K562 (cell line): ENCODE results near the gene ERCC3. TPM values are rescaled to one million over a fixed set of nuclear protein-coding genes. Genes with fewer than 3 reads are reported as not detected.

Experiments
- ATAC-seq: fragments of 200-7000 bp; cut with Tn5 transposase; 3 replicates; pipeline ENCODE4 v1.9.1; 2020; ENCODE audit warnings: moderate library complexity
- BruUV-seq: library from RNA; stranded (reverse); fragments of 400-500 nt; replicated peaks from 2 replicates; lab custom pipeline; 2021; lab: Mats Ljungman, UMichigan
- CTCF ChIA-PET: fragments of 300-600 bp; formaldehyde crosslinking; extraction: SDS; loops from one replicate; lab custom pipeline; 2021; ENCODE audit warnings: low intra/inter-chr PET ratio; lab: Yijun Ruan, JAX
- POLR2A ChIA-PET: fragments of 300-600, 350-650 bp; sonication (Branson Sonifier 250); formaldehyde crosslinking; extraction: SDS; loops from one replicate; lab custom pipeline; 2021; ENCODE audit warnings: antibody characterized with exemption, inconsistent platforms; lab: Yijun Ruan, JAX
- DNase-seq, 4 experiments: peaks; one replicate each; pipeline versions ENCODE4 v3.0.0 to v3.0.0-alpha.2; 2011 to 2018; ENCODE audit warnings: low spot score in 3 of 4, mixed read lengths in 3 of 4; ENCODE audit errors: extremely low read depth in 1 of 4
- FAIRE-seq: peaks from 2 replicates; lab custom pipeline; 2011; peaks lifted over from hg19 to GRCh38; lab: Jason Lieb, UNC
- H2AFZ ChIP-seq: 2 replicates; pipeline ENCODE4 v1.6.0; 2011; ENCODE audit warnings: low read depth, low read length, control low read depth, inconsistent platforms
- H3K27ac ChIP-seq: fragments of 200-600 bp; 3 replicates; pipeline ENCODE4 v1.8.0; 2011; ENCODE audit warnings: low read depth, mild to moderate bottlenecking, control low read depth, inconsistent platforms, low read length, moderate library complexity, mixed read lengths; ENCODE audit errors: extremely low read depth
- H3K27me3 ChIP-seq, 2 experiments: fragments of 300-600 bp in 1 of 2; 2 replicates in 1 of 2; 3 replicates in 1 of 2; pipeline versions ENCODE4 v1.6.0 to v1.8.0; 2011; ENCODE audit warnings: inconsistent platforms in 2 of 2, low read length in 2 of 2, mild to moderate bottlenecking in 1 of 2, mixed read lengths in 1 of 2, moderate library complexity in 1 of 2; ENCODE audit not compliant: control insufficient read depth in 2 of 2, insufficient read depth in 2 of 2
- H3K36me3 ChIP-seq: fragments of 300-600 bp; 3 replicates; pipeline ENCODE4 v1.8.0; 2011; ENCODE audit warnings: mild to moderate bottlenecking, low read length, inconsistent platforms; ENCODE audit not compliant: control insufficient read depth, insufficient read depth
- H3K4me1 ChIP-seq, 2 experiments: fragments of 200-600 bp in 1 of 2; replicated peaks in 1 of 2; 2 replicates in 1 of 2; 3 replicates in 1 of 2; pipeline versions ENCODE4 v1.5.1 to v1.8.0; 2011; ENCODE audit warnings: inconsistent platforms in 2 of 2, low read length in 2 of 2, mild to moderate bottlenecking in 1 of 2, mixed read lengths in 1 of 2, moderate library complexity in 1 of 2; ENCODE audit not compliant: control insufficient read depth in 2 of 2, insufficient read depth in 2 of 2
- H3K4me2 ChIP-seq: 2 replicates; pipeline ENCODE4 v1.6.1; 2011; ENCODE audit warnings: low read length, control low read depth, inconsistent platforms, mixed read lengths; ENCODE audit not compliant: insufficient read depth
- H3K4me3 ChIP-seq: fragments of 200-600 bp; sonication (generic), shearing (Covaris generic); 2 replicates; pipeline ENCODE4 v1.5.1; 2016; ENCODE audit warnings: control low read depth, inconsistent platforms
- H3K79me2 ChIP-seq: fragments of 200-600 bp; 3 replicates; pipeline ENCODE4 v1.8.0; 2011; ENCODE audit warnings: low read length, inconsistent platforms; ENCODE audit not compliant: control insufficient read depth, insufficient read depth
- H3K9ac ChIP-seq, 2 experiments: 2 replicates each; pipeline versions ENCODE4 v1.6.0 to v1.6.1; 2011; ENCODE audit warnings: low read depth in 2 of 2, low read length in 2 of 2, control low read depth in 1 of 2, inconsistent platforms in 1 of 2, mild to moderate bottlenecking in 1 of 2, mixed read lengths in 1 of 2; ENCODE audit not compliant: insufficient read depth in 1 of 2
- H3K9me1 ChIP-seq: one replicate; pipeline ENCODE4 v1.6.0; 2011; ENCODE audit warnings: inconsistent platforms, mild to moderate bottlenecking, low read length, moderate library complexity; ENCODE audit not compliant: control insufficient read depth, insufficient read depth
- H3K9me3 ChIP-seq: replicated peaks from 2 replicates; pipeline ENCODE4 v1.5.1; 2011; ENCODE audit warnings: low read depth, low read length, inconsistent platforms; ENCODE audit not compliant: control insufficient read depth, insufficient read depth
- H4K20me1 ChIP-seq: replicated peaks from 2 replicates; pipeline ENCODE4 v1.6.1; 2011; ENCODE audit warnings: low read length, inconsistent platforms, mixed read lengths; ENCODE audit not compliant: control insufficient read depth, insufficient read depth
- ARID2 ChIP-seq: fragments of 450-650 bp; IDR thresholded peaks from 2 replicates; pipeline ENCODE4 v1.6.1; 2017; ENCODE audit warnings: antibody characterized with exemption, mild to moderate bottlenecking
- ARNT ChIP-seq, 2 experiments: fragments of 450-650 bp; IDR thresholded peaks; 2 replicates each; pipeline ENCODE4 v1.6.1; 2016; ENCODE audit warnings: mild to moderate bottlenecking in 1 of 2
- HOXB6 ChIP-seq: fragments of 250-450 bp; sonication (Bioruptor Pico); IDR thresholded peaks from 2 replicates; pipeline ENCODE4 v1.5.1; 2022; ENCODE audit warnings: mild to moderate bottlenecking, borderline replicate concordance
- IRF2 ChIP-seq: sonication (generic); formaldehyde crosslinking; IDR thresholded peaks from 2 replicates; pipeline ENCODE4 v1.8.1; 2022; ENCODE audit warnings: mild to moderate bottlenecking, missing genetic modification reagents
- NRF1 ChIP-seq, 2 experiments: fragments of 450-650 bp; IDR thresholded peaks in 1 of 2; conservative IDR thresholded peaks in 1 of 2; 2 replicates each; pipeline ENCODE4 v1.6.1; 2014; ENCODE audit warnings: mild to moderate bottlenecking in 2 of 2
- SMARCA4 ChIP-seq: fragments of 450-650 bp; IDR thresholded peaks from 2 replicates; pipeline ENCODE4 v1.6.1; 2016
- SNIP1 ChIP-seq: fragments of 450-650 bp; IDR thresholded peaks from 2 replicates; pipeline ENCODE4 v1.7.1; 2017; ENCODE audit warnings: low read depth, mild to moderate bottlenecking
- STAT5A ChIP-seq: IDR thresholded peaks from 2 replicates; pipeline ENCODE4 v1.6.1; 2012; ENCODE audit warnings: low read length, inconsistent platforms, borderline replicate concordance
- TCF3 ChIP-seq: sonication (generic); formaldehyde crosslinking; IDR thresholded peaks from 2 replicates; pipeline ENCODE4 v1.4.0; 2020; ENCODE audit warnings: mild to moderate bottlenecking, missing genetic modification reagents
- TEAD1 ChIP-seq, 2 experiments: fragments of 450-650 bp in 1 of 2; sonication (generic) in 1 of 2; formaldehyde crosslinking; IDR thresholded peaks; 2 replicates each; pipeline versions ENCODE4 v1.4.0 to v1.8.0; 2020 to 2022; ENCODE audit warnings: mild to moderate bottlenecking in 2 of 2, missing genetic modification reagents in 1 of 2
- TGIF2 ChIP-seq: sonication (generic); formaldehyde crosslinking; IDR thresholded peaks from 2 replicates; pipeline ENCODE4 v1.8.1; 2022; ENCODE audit warnings: mild to moderate bottlenecking, missing genetic modification reagents, moderate library complexity
- ZC3H8 ChIP-seq: fragments of 450-650 bp; IDR thresholded peaks from 2 replicates; pipeline ENCODE4 v1.6.1; 2017
- ZNF384 ChIP-seq: IDR thresholded peaks from 2 replicates; pipeline ENCODE4 v1.6.1; 2012; ENCODE audit warnings: low read depth, low read length, improper control_type of control experiment
- WGBS: fragments of 100-300 bp; shearing (Covaris generic); methylation state at CpG from one replicate; pipeline ENCODE4 v1.1.6; 2016; ENCODE audit warnings: low coverage, mixed read lengths; ENCODE audit not compliant: insufficient coverage; ENCODE audit errors: missing lambda C conversion rate; 5-methylcytosine and 5-hydroxymethylcytosine counted together
- in situ Hi-C: fragments of 300-500 bp; cut with MboI; formaldehyde crosslinking; loops from 4 replicates; pipeline ENCODE4 v1.15.0; 2018; ENCODE audit warnings: inconsistent platforms, mixed read lengths
- intact Hi-C: fragments of 100-400 bp; cut with micrococcal nuclease; formaldehyde crosslinking; loops from 2 replicates; pipeline ENCODE4 v1.14.2; 2022
- polyA plus RNA-seq, 8 experiments: library from polyadenylated mRNA; depleted of rRNA in 4 of 8; stranded (reverse) in 5 of 8; unstranded in 3 of 8; fragments of >200 nt; fragmentation: Nextera tagmentation in 2 of 8; fragmentation: Illumina TruSeq in 1 of 8; extraction: Ambion mirVana in 2 of 8; extraction: Trizol in 1 of 8; gene quantifications; 2 replicates each; pipeline versions ENCODE4 v1.2.1 to v1.2.3, GENCODE V29; 2011 to 2014; ENCODE audit warnings: inconsistent platforms in 1 of 8, missing spikeins in 1 of 8
- total RNA-seq, 7 experiments: library from RNA; depleted of rRNA in 6 of 7; stranded (reverse); fragments of >200 nt in 6 of 7; fragmentation: Illumina TruSeq in 2 of 7; extraction: Trizol in 2 of 7; gene quantifications; 2 replicates each; pipeline versions ENCODE4 v1.2.1 to v1.2.3, GENCODE V29; 2011 to 2021; ENCODE audit warnings: low replicate concordance in 1 of 7
- TF ChIP-seq, protein P1 (sequence below), 2 experiments: fragments of 200-800 bp in 1 of 2; sonication (Bioruptor generic) in 1 of 2; sonication (generic) in 1 of 2; formaldehyde crosslinking in 1 of 2; IDR thresholded peaks in 1 of 2; conservative IDR thresholded peaks in 1 of 2; 2 replicates each; pipeline versions ENCODE4 v1.5.0 to v1.6.1; 2016 to 2020; ENCODE audit warnings: missing compliant biosample characterization in 1 of 2, missing genetic modification characterization in 1 of 2, missing genetic modification reagents in 1 of 2
- TF ChIP-seq, protein P2 (sequence below): fragments of 450-650 bp; formaldehyde crosslinking; IDR thresholded peaks from 2 replicates; pipeline ENCODE4 v1.4.0; 2020; ENCODE audit warnings: mild to moderate bottlenecking, moderate library complexity
- TF ChIP-seq, protein P3 (sequence below): fragments of 250-450 bp; sonication (Bioruptor Pico); IDR thresholded peaks from 2 replicates; pipeline ENCODE4 v1.4.0; 2020; ENCODE audit warnings: borderline replicate concordance

The ERCC3 gene
- total and polyA plus RNA-seq, 9 of the 15 experiments (the other 6 are each of a cell fraction or from before 2014, with no cell fraction given): 17.9 to 61.5 (median 43.1) TPM

DNA sequence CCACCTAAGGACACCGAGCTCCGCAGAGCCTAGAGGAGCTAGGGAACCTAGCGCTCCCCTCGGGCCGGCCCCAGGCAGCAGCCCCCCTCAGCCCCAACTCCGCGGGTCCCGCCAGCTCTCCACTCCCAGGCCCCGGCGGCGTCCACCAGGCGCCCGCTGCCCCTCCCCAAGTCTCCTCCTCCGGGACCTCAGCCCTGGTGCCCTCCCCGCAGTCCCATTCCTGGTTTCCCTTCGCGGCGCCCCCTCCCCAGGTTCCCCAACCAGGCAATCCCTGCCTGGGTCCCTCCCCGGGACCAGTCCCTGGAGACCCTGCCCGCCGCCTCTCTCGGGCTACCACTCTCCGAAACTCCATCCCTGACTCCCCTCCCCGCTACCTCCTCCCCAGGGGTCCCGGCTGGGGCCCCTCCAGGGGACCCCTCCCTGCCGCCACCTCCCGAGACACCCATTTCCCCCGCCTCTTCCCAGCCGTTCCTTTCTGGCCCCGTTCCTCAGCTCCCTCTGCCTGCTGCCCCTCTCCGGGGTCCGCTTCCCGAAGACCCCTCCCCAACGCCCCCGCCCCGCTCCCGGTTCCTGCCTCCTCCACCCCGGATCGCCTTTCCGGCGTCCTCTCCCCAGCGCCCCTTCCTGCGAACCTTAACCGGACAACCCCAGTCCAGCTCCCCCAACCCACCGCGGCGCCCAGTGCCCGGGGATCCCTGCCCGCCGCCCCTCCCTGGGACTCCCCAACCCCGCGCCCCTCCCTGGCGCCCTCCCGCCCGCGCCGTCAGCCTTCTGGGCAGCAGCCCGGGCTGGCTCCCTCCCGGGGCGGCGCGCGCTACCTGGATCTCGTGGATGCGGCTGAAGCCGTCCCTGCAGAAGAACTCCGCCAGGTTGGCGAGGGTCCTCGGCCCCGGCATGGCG is 74.5 kb downstream of the ERCC3 start:
- BruUV-seq: no TSS peak
- H2AFZ ChIP-seq: no peak overlapping the region
- no peak for DNase-seq
- TF ChIP-seq ZNF384: no peak
- TF ChIP-seq, protein P1, sequence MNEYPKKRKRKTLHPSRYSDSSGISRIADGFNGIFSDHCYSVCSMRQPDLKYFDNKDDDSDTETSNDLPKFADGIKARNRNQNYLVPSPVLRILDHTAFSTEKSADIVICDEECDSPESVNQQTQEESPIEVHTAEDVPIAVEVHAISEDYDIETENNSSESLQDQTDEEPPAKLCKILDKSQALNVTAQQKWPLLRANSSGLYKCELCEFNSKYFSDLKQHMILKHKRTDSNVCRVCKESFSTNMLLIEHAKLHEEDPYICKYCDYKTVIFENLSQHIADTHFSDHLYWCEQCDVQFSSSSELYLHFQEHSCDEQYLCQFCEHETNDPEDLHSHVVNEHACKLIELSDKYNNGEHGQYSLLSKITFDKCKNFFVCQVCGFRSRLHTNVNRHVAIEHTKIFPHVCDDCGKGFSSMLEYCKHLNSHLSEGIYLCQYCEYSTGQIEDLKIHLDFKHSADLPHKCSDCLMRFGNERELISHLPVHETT (CRISPR knock-in tag; conservative IDR thresholded peaks at IDR 0.05 in 1 of 2, IDR thresholded peaks at IDR 0.05 in 1 of 2): no peak
- no peak for TF ChIP-seq SNIP1
- no peak for TF ChIP-seq ARNT (IDR thresholded peaks at IDR 0.05)
- TF ChIP-seq IRF2 (CRISPR knock-in tag): no peak
- TF ChIP-seq, protein P2, sequence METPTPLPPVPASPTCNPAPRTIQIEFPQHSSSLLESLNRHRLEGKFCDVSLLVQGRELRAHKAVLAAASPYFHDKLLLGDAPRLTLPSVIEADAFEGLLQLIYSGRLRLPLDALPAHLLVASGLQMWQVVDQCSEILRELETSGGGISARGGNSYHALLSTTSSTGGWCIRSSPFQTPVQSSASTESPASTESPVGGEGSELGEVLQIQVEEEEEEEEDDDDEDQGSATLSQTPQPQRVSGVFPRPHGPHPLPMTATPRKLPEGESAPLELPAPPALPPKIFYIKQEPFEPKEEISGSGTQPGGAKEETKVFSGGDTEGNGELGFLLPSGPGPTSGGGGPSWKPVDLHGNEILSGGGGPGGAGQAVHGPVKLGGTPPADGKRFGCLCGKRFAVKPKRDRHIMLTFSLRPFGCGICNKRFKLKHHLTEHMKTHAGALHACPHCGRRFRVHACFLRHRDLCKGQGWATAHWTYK (CRISPR knock-in tag): no peak
- no peak for TF ChIP-seq HOXB6 (CRISPR knock-in tag)
- TF ChIP-seq TGIF2: no peak
- TF ChIP-seq TEAD1 (CRISPR knock-in tag; IDR thresholded peaks at IDR 0.05): no peak
- no peak for TF ChIP-seq SMARCA4
- no peak for TF ChIP-seq NRF1 (conservative IDR thresholded peaks at IDR 0.05 in 1 of 2, IDR thresholded peaks at IDR 0.05 in 1 of 2)
- no peak for TF ChIP-seq ARID2
- no peak for TF ChIP-seq ZC3H8
- no peak for TF ChIP-seq STAT5A
- no peak for TF ChIP-seq TCF3 (CRISPR knock-in tag)
- TF ChIP-seq, protein P3, sequence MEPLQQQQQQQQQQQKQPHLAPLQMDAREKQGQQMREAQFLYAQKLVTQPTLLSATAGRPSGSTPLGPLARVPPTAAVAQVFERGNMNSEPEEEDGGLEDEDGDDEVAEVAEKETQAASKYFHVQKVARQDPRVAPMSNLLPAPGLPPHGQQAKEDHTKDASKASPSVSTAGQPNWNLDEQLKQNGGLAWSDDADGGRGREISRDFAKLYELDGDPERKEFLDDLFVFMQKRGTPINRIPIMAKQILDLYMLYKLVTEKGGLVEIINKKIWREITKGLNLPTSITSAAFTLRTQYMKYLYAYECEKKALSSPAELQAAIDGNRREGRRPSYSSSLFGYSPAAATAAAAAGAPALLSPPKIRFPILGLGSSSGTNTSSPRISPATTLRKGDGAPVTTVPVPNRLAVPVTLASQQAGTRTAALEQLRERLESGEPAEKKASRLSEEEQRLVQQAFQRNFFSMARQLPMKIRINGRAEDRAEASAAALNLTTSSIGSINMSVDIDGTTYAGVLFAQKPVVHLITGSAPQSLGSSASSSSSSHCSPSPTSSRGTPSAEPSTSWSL (CRISPR knock-in tag): no peak

More for the DNA sequence above, 74.5 kb downstream of the ERCC3 start:
- no peaks in the 10 kb centered on the region for H3K9me1 ChIP-seq
- no peak overlapping the region for H3K27ac ChIP-seq
- peaks cover 0 to 9% of the 10 kb centered on the region in 2 experiments; a peak in 2 of 5 replicates for H3K4me1 ChIP-seq
- CTCF ChIA-PET: no interaction called here
- no peaks in the 10 kb centered on the region for H4K20me1 ChIP-seq
- H3K27me3 ChIP-seq: peaks cover 18 to 42% of the 10 kb centered on the region in 2 experiments
- POLR2A ChIA-PET: no interaction called here
- in situ Hi-C loops: no loop called here
- no peaks in the 10 kb centered on the region for H3K79me2 ChIP-seq
- 37% methylated on average over 47 of the region's 71 CpGs for WGBS
- no peak overlapping the region for H3K4me3 ChIP-seq
- ATAC-seq (peak; percentile 33; the same call in 2 of the 3 replicates), FAIRE-seq (no peak)
- H3K4me2 ChIP-seq: no peak overlapping the region
- no peak overlapping the region for H3K9ac ChIP-seq
- intact Hi-C loops: no loop called here
- H3K36me3 ChIP-seq: no peaks in the 10 kb centered on the region
- H3K9me3 ChIP-seq: no peaks in the 10 kb centered on the region
